ENCODE measurements around the gene MYL7.

DNA sequence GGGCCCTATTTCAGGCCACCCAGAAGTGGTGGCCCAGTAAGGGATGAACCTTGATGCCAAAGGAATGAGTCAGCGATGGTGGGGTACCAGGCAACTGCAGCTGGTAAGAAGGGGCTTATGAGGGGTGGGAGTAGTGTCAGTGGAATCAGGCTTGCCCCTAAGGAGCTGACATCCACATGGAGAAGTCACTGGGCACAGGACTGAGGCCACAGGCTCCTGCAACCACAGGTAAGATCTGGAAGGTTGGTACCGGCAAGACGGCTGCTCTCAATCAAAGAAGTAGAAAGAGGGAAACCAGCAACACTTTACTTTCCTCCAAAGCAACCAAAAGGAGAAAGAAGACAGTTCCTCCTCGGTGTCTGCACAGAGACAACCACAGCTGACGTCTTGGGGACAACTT lies 45.6 kb upstream of the MYL7 start:
- TF ChIP-seq, protein P1, sequence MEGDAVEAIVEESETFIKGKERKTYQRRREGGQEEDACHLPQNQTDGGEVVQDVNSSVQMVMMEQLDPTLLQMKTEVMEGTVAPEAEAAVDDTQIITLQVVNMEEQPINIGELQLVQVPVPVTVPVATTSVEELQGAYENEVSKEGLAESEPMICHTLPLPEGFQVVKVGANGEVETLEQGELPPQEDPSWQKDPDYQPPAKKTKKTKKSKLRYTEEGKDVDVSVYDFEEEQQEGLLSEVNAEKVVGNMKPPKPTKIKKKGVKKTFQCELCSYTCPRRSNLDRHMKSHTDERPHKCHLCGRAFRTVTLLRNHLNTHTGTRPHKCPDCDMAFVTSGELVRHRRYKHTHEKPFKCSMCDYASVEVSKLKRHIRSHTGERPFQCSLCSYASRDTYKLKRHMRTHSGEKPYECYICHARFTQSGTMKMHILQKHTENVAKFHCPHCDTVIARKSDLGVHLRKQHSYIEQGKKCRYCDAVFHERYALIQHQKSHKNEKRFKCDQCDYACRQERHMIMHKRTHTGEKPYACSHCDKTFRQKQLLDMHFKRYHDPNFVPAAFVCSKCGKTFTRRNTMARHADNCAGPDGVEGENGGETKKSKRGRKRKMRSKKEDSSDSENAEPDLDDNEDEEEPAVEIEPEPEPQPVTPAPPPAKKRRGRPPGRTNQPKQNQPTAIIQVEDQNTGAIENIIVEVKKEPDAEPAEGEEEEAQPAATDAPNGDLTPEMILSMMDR (IDR thresholded peaks at IDR 0.05 in 2 of 3, conservative IDR thresholded peaks at IDR 0.05 in 1 of 3; ENCODE audit: insufficient read depth in 2 of 3, low read depth in 1 of 3, low read length in 3 of 3), result no peak
- TF ChIP-seq ZNF583 (CRISPR knock-in tag; IDR thresholded peaks at IDR 0.05), result no peak
